HEK293T (cell line): ENCODE measurements around the gene PAGR1.

Experiments
- ARNT ChIP-seq: fragments of 450-650 bp; IDR thresholded peaks from 2 replicates; pipeline ENCODE4 v1.6.1; 2017; ENCODE audit warnings: mild to moderate bottlenecking
- BHLHE40 ChIP-seq: fragments of 450-650 bp; IDR thresholded peaks from 2 replicates; pipeline ENCODE4 v1.6.1; 2016; ENCODE audit warnings: mild to moderate bottlenecking, moderate library complexity, borderline replicate concordance
- ELF4 ChIP-seq: fragments of 450-650 bp; IDR thresholded peaks from 2 replicates; pipeline ENCODE4 v1.6.1; 2017; ENCODE audit warnings: antibody characterized with exemption
- FOXK2 ChIP-seq: fragments of 450-650 bp; IDR thresholded peaks from 2 replicates; pipeline ENCODE4 v1.6.1; 2016; ENCODE audit warnings: mild to moderate bottlenecking
- FOXM1 ChIP-seq: fragments of 450-650 bp; IDR thresholded peaks from 2 replicates; pipeline ENCODE4 v1.6.1; 2017; ENCODE audit warnings: mild to moderate bottlenecking, borderline replicate concordance
- LEF1 ChIP-seq: fragments of 450-650 bp; IDR thresholded peaks from 2 replicates; pipeline ENCODE4 v1.6.1; 2017; ENCODE audit warnings: mild to moderate bottlenecking, borderline replicate concordance
- NFRKB ChIP-seq: fragments of 450-650 bp; IDR thresholded peaks from 2 replicates; pipeline ENCODE4 v1.6.1; 2016; ENCODE audit warnings: mild to moderate bottlenecking, moderate library complexity
- SP1 ChIP-seq: fragments of 450-650 bp; IDR thresholded peaks from 2 replicates; pipeline ENCODE4 v1.6.1; 2017
- SUZ12 ChIP-seq: fragments of 450-650 bp; IDR thresholded peaks from 2 replicates; pipeline ENCODE4 v1.6.1; 2016; ENCODE audit warnings: mild to moderate bottlenecking
- TARDBP ChIP-seq: fragments of 450-650 bp; IDR thresholded peaks from 2 replicates; pipeline ENCODE4 v1.6.1; 2016
- ZNF384 ChIP-seq: fragments of 450-650 bp; IDR thresholded peaks from 2 replicates; pipeline ENCODE4 v1.6.1; 2016
- TF ChIP-seq, protein P1 (sequence below): fragments of 450-650 bp; IDR thresholded peaks from 2 replicates; pipeline ENCODE4 v1.6.1; 2016

GRCh38 chr16:29767062-29767461 lies 48.9 kb upstream of the PAGR1 start:
- TF ChIP-seq, protein P1, sequence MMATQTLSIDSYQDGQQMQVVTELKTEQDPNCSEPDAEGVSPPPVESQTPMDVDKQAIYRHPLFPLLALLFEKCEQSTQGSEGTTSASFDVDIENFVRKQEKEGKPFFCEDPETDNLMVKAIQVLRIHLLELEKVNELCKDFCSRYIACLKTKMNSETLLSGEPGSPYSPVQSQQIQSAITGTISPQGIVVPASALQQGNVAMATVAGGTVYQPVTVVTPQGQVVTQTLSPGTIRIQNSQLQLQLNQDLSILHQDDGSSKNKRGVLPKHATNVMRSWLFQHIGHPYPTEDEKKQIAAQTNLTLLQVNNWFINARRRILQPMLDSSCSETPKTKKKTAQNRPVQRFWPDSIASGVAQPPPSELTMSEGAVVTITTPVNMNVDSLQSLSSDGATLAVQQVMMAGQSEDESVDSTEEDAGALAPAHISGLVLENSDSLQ = no peak
- TF ChIP-seq NFRKB (no peak), FOXM1 (no peak), SP1 (no peak), BHLHE40 (no peak), ELF4 (no peak), FOXK2 (no peak), ARNT (no peak), TARDBP (no peak), LEF1 (no peak), SUZ12 (no peak), ZNF384 (no peak)
